ENCODE results near the gene POLG.
A peak's percentile ranks its signal among the peaks of the same experiment; 100 is the strongest.

Gene POLG

DNA sequence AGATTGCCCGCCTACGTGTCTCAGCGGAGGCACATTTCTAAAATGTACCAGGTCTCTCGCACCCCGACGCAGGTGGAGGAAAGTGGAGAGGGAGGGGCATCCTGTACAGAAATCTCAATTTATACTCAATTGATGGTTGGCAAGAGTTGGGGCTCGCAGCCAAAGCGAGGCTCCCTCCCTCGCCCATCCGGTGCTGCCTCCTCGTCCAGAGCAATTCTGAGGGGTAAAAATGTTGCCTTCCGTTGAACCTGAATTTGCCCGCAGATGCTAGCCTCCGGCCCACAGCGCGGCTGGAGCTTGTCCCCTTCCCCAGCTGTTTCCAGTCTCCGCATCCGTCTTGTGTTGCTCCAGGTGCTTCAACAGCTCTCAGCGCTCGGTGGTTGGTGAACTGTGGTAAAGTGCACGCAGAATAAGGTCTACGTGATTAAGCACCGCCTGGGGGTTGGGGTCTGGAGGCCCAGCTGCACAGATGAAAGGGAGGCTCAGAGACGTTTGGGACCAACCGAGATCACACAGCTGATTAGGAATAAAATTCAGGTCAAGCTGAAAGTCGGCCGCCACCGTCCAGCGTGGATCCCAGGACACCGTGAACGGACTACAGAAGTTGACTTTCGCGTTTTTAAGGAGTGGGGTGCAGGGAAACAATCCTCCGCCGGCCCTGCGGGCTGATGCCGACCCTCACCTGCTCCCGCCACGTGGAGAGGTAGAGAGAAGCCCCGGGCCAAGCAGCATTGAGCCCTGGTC lies 846 bp upstream of the POLG start:
- no peak for TF ChIP-seq CTCF (IDR thresholded peaks at IDR 0.05; ENCODE audit: borderline replicate concordance, insufficient read depth, low read depth, low read length)

GRCh38 chr15:89333959-89334509 lies 590 bp downstream of the POLG start:
- peak overlapping the region; percentile 94 for H3K4me3 ChIP-seq (ENCODE audit: low read depth, low read length)
- TF ChIP-seq CTCF (IDR thresholded peaks at IDR 0.05; ENCODE audit: borderline replicate concordance, insufficient read depth, low read depth, low read length) = no peak

More for the DNA sequence above, 846 bp upstream of the POLG start:
- H3K4me3 ChIP-seq (ENCODE audit: low read depth, low read length) = peak overlapping the region; percentile 71

- peak overlapping the region; percentile 94 for H3K4me3 ChIP-seq (ENCODE audit: low read depth, low read length)
- TF ChIP-seq CTCF (IDR thresholded peaks at IDR 0.05; ENCODE audit: borderline replicate concordance, insufficient read depth, low read depth, low read length) = no peak
Measured at GRCh38 chr15:89333011-89333860, 1.4 kb downstream of the POLG start.

DNA sequence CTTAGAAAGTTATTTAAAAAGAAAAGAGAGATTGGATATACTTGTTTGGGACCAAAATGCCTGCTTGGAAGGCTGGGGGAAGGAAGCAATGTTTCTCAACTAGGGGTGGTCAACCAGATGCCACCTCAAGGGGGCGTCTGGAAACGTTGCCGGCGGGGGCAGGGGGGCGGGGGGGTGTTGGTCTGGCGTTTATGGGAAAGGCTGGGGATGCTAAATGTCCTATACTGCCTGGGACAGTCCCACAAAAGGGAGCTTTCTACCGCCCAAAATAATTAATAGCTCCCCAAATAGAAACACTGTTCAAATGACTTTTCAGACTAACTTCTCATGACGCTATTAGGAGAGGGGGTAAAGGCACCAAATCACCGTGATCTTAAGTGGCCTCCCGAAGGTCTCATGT lies 2.2 kb downstream of the POLG start:
- H3K4me3 ChIP-seq (ENCODE audit: low read depth, low read length) = peak overlapping the region; percentile 1
- TF ChIP-seq CTCF (IDR thresholded peaks at IDR 0.05; ENCODE audit: borderline replicate concordance, insufficient read depth, low read depth, low read length) = peak; percentile 51; the same call in 1 of the 2 replicates

DNA sequence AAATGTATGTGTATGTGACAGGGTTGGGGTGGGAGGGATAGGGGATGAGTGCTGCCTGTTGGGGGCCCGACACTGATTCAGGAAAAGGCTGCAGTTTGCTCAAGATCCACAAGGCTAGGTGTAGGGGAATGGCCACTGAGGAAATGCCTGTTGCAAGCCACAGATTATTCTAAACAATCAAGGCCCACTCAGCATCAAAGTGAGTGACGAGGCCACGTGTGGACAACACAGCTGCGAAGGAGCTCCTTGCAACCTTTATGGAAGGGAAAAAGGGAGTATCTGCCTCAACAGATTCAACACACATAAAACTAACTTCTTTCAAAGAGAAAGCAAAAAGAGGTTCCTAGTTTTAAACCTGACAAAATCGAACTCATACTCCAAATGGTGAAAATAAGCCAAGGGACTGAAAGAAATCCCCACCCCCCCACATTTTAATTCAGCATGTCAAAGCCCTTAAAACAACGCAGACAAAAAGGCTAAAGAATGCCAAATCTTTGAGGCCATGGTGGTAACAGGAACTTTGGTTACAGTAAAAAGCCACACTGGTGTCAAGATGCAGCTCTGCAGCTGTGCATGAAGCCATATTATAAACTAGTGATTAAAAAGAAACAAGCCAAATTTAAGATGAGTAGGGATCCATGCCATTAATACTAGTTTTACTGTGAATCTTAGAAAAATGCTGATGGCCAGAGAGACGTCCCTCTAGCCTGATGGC lies 3.6 kb downstream of the POLG start:
- no peak overlapping the region for H3K4me3 ChIP-seq (ENCODE audit: low read depth, low read length)
- TF ChIP-seq CTCF (IDR thresholded peaks at IDR 0.05; ENCODE audit: borderline replicate concordance, insufficient read depth, low read depth, low read length) = no peak

DNA sequence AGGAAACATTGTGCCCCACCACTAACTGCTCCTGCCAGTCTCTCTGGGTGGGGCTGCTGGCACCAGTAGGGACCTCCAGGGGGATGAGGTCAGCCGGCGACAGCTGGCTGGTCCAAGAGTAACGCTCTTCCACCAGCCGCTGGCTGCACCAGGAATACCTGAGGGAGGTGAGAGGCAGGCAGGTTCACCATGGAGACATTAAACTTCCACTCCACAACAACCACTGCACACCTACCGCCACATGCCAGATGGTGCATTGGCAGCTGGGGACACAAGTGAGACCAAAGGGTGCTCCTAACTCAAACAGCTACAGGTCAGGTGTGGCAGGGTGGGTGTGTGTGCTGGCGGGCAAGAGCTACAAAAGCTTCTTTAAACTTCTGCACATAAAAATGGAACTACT lies 4.5 kb downstream of the POLG start:
- no peak overlapping the region for H3K4me3 ChIP-seq (ENCODE audit: low read depth, low read length)
- TF ChIP-seq CTCF (IDR thresholded peaks at IDR 0.05; ENCODE audit: borderline replicate concordance, insufficient read depth, low read depth, low read length) = no peak

All from GM12875 (cell line).